ENCODE data around the gene IL31RA.
"Not testable (repeated sequence)": the region's sequence is repeated elsewhere in the genome, so short reads cannot be mapped to it uniquely, and the experiment has no call there.

IL31RA gene

GRCh38 chr5:55924744-55925143 is 73.6 kb downstream of the IL31RA start:
- no peak for DNase-seq (ENCODE audit: low read depth in 1 of 2, low spot score in 1 of 2)

GRCh38 chr5:55925181-55925580 is 74.0 kb downstream of the IL31RA start:
- no peak for DNase-seq (ENCODE audit: low read depth in 1 of 2, low spot score in 1 of 2)

GRCh38 chr5:55925712-55926111 is 74.6 kb downstream of the IL31RA start:
- DNase-seq (ENCODE audit: low read depth in 1 of 2, low spot score in 1 of 2), result no peak

GRCh38 chr5:55926476-55926875 is 75.3 kb downstream of the IL31RA start:
- DNase-seq (ENCODE audit: low read depth in 1 of 2, low spot score in 1 of 2), result no peak

GRCh38 chr5:55927861-55928655 is 76.9 kb downstream of the IL31RA start:
- no peak for DNase-seq (ENCODE audit: low read depth in 1 of 2, low spot score in 1 of 2)

- no peak for DNase-seq (ENCODE audit: low read depth in 1 of 2, low spot score in 1 of 2)
Observed at GRCh38 chr5:55929020-55929799, 78.1 kb downstream of the IL31RA start.

- DNase-seq (ENCODE audit: low read depth in 1 of 2, low spot score in 1 of 2), result no peak
Observed at GRCh38 chr5:55932700-55933099, 81.5 kb downstream of the IL31RA start.

- no peak for DNase-seq (ENCODE audit: low read depth in 1 of 2, low spot score in 1 of 2)
Observed at GRCh38 chr5:55933377-55934114, 82.4 kb downstream of the IL31RA start.

- DNase-seq (ENCODE audit: low read depth in 1 of 2, low spot score in 1 of 2), result no peak
Observed at GRCh38 chr5:55934115-55934613, 83.0 kb downstream of the IL31RA start.

GRCh38 chr5:55934720-55935119 is 83.6 kb downstream of the IL31RA start:
- DNase-seq (ENCODE audit: low read depth in 1 of 2, low spot score in 1 of 2), result no peak

- DNase-seq (ENCODE audit: low read depth in 1 of 2, low spot score in 1 of 2), result no peak
Observed at GRCh38 chr5:55935371-55935770, 84.2 kb downstream of the IL31RA start.

- DNase-seq (ENCODE audit: low read depth in 1 of 2, low spot score in 1 of 2), result peak; percentile 42 to 64
Observed at GRCh38 chr5:55936100-55936693, 85.0 kb downstream of the IL31RA start.

- not testable (repeated sequence) for DNase-seq (ENCODE audit: low read depth in 1 of 2, low spot score in 1 of 2)
Observed at GRCh38 chr5:55937598-55937997, 86.4 kb downstream of the IL31RA start.

GRCh38 chr5:55941154-55941553 is 90.0 kb downstream of the IL31RA start:
- not testable (repeated sequence) for DNase-seq (ENCODE audit: low read depth in 1 of 2, low spot score in 1 of 2)

- no peak for DNase-seq (ENCODE audit: low read depth in 1 of 2, low spot score in 1 of 2)
Observed at GRCh38 chr5:55959208-55959607, 108.1 kb downstream of the IL31RA start.

GRCh38 chr5:55960779-55961178 is 109.6 kb downstream of the IL31RA start:
- no peak for DNase-seq (ENCODE audit: low read depth in 1 of 2, low spot score in 1 of 2)

- DNase-seq (ENCODE audit: low read depth in 1 of 2, low spot score in 1 of 2), result no peak
Observed at GRCh38 chr5:55965525-55965924, 114.4 kb downstream of the IL31RA start.

GRCh38 chr5:55966284-55966683 is 115.1 kb downstream of the IL31RA start:
- DNase-seq (ENCODE audit: low read depth in 1 of 2, low spot score in 1 of 2), result no peak

GRCh38 chr5:55969956-55970355 is 118.8 kb downstream of the IL31RA start:
- no peak for DNase-seq (ENCODE audit: low read depth in 1 of 2, low spot score in 1 of 2)
